ENCODE data around the gene PDILT. TPM values are rescaled to one million over a fixed set of nuclear protein-coding genes. Genes with fewer than 3 reads are reported as not detected.

Gene PDILT
- total and polyA plus RNA-seq, 2 of the 8 experiments (the other 6 are each of a cell fraction or from before 2014, with no cell fraction given) = not detected

GRCh38 chr16:20339744-20340143, 64.8 kb downstream of the PDILT start:
- Histone ChIP-seq H3K27ac (ENCODE audit: low read depth, low read length) (no peak overlapping the region), H3K4ac (replicated peaks; ENCODE audit: insufficient read length, low read depth, low read length) (no peak overlapping the region), H3K14ac (ENCODE audit: insufficient read length) (no peak overlapping the region), H3K18ac (ENCODE audit: extremely low read depth, low read length) (no peak overlapping the region), H4K8ac (ENCODE audit: extremely low read depth, insufficient read depth, low read length) (no peak overlapping the region), H3K79me2 (ENCODE audit: control insufficient read depth in 1 of 2, insufficient read depth in 2 of 2, low read length in 2 of 2) (no peaks in the 10 kb centered on the region), H3K4me1 (replicated peaks in 1 of 4; ENCODE audit: control insufficient read depth in 3 of 4, insufficient read depth in 4 of 4, low read length in 3 of 4) (peaks cover 0 to 2% (median 0%) of the 10 kb centered on the region in 4 experiments; a peak in 2 of 7 replicates), H2BK120ac (replicated peaks; ENCODE audit: low read depth, low read length) (no peak overlapping the region), H3K23ac (ENCODE audit: insufficient read length) (no peak overlapping the region), H3K79me1 (ENCODE audit: low read depth, low read length) (no peaks in the 10 kb centered on the region), H3K4me2 (ENCODE audit: insufficient read depth in 1 of 2, low read depth in 2 of 2, low read length in 2 of 2) (no peak overlapping the region), H3K23me2 (ENCODE audit: low read depth, low read length) (no peaks in the 10 kb centered on the region), H3K56ac (replicated peaks; ENCODE audit: insufficient read length, low read depth, low read length) (no peak overlapping the region), H3K9me3 (ENCODE audit: insufficient read depth in 2 of 2, low read depth in 1 of 2, low read length in 1 of 2) (no peaks in the 10 kb centered on the region), H3K4me3 (ENCODE audit: extremely low read depth in 1 of 4, insufficient read depth in 2 of 4, low read depth in 3 of 4, low read length in 4 of 4) (no peak overlapping the region), H4K5ac (ENCODE audit: insufficient read length, low read depth, low read length) (no peak overlapping the region), H3K9ac (replicated peaks in 1 of 4; ENCODE audit: extremely low read depth in 1 of 4, low read depth in 3 of 4, low read length in 3 of 4) (no peak overlapping the region), H2BK20ac (ENCODE audit: low read length) (no peak overlapping the region), H4K91ac (replicated peaks; ENCODE audit: insufficient read length, low read length) (no peak overlapping the region), H2BK12ac (ENCODE audit: low read depth, low read length) (no peak overlapping the region), H3K27me3 (replicated peaks in 1 of 4; ENCODE audit: control insufficient read depth in 3 of 4, extremely low read depth in 1 of 4, insufficient read depth in 3 of 4, low read length in 3 of 4) (no peaks in the 10 kb centered on the region), H2BK15ac (ENCODE audit: low read length) (no peak overlapping the region), H4K20me1 (replicated peaks in 1 of 2; ENCODE audit: control insufficient read depth in 1 of 2, insufficient read depth in 2 of 2, low read length in 2 of 2) (no peaks in the 10 kb centered on the region), H2BK5ac (ENCODE audit: low read depth, low read length) (no peak overlapping the region), H2AFZ (ENCODE audit: low read length) (no peak overlapping the region), H3K36me3 (ENCODE audit: control insufficient read depth in 2 of 4, insufficient read depth in 4 of 4, low read length in 3 of 4) (no peaks in the 10 kb centered on the region), H2AK5ac (ENCODE audit: low read depth, low read length) (no peak overlapping the region)
- FAIRE-seq (no peak), DNase-seq (ENCODE audit: low read depth in 1 of 2, low spot score in 2 of 2) (no peak)
- POLR2A ChIA-PET (ENCODE audit: partially characterized antibody) = no interaction called here
- WGBS, 2 experiments (ENCODE audit: extremely low coverage in 1 of 2, insufficient coverage in 1 of 2, insufficient read length in 1 of 2, insufficient replicate concordance in 2 of 2, low coverage in 1 of 2, low lambda C conversion rate in 2 of 2, missing lambda C conversion rate in 1 of 2) = 87% methylated on average over 3 of the region's 3 CpGs; no CpG with 5 or more reads in 1 of the 2 experiments
- CTCF ChIA-PET (ENCODE audit: partially characterized antibody) = interaction anchor here (1.5 to 7.5 kb wide), 4 partner anchors 8 to 432 kb away, joined by 3 to 47 read pairs (median 6); no protein-coding TSS in a partner anchor
- no peak for TF ChIP-seq JUN (IDR thresholded peaks at IDR 0.05; ENCODE audit: low read depth, low read length)
- TF ChIP-seq USF2 (IDR thresholded peaks at IDR 0.05; ENCODE audit: low read length) = no peak
- TF ChIP-seq SP4 (IDR thresholded peaks at IDR 0.05; ENCODE audit: low read length) = no peak
- TF ChIP-seq NRF1 (IDR thresholded peaks at IDR 0.05; ENCODE audit: low read depth, low read length) = no peak
- no peak for TF ChIP-seq RFX5 (IDR thresholded peaks at IDR 0.05; ENCODE audit: borderline replicate concordance, low read depth, low read length)

All from H1 (cell line).